HG03342 (cell line): Measurements from ENCODE around the gene BRME1.
"Not testable (repeated sequence)": the region's sequence is repeated elsewhere in the genome, so short reads cannot be mapped to it uniquely, and the experiment has no call there.

Experiments
- ATAC-seq: cut with Tn5 transposase; IDR thresholded peaks from one replicate; pipeline ENCODE4 v1.9.1; 2021; ENCODE audit warnings: mild to moderate bottlenecking, moderate library complexity; ENCODE audit not compliant: unreplicated experiment

The BRME1 gene

GRCh38 chr19:13926715-13927114 is 20.8 kb upstream of the BRME1 start:
- no peak for ATAC-seq

- ATAC-seq: no peak
Observed at GRCh38 chr19:13926010-13926409, 20.1 kb upstream of the BRME1 start.

GRCh38 chr19:13923194-13923987 is 17.5 kb upstream of the BRME1 start:
- ATAC-seq: no peak

- ATAC-seq: not testable (repeated sequence)
Observed at GRCh38 chr19:13922118-13922517, 16.2 kb upstream of the BRME1 start.

GRCh38 chr19:13920940-13921747 is 15.2 kb upstream of the BRME1 start:
- ATAC-seq: no peak

GRCh38 chr19:13920524-13920923 is 14.6 kb upstream of the BRME1 start:
- no peak for ATAC-seq

DNA sequence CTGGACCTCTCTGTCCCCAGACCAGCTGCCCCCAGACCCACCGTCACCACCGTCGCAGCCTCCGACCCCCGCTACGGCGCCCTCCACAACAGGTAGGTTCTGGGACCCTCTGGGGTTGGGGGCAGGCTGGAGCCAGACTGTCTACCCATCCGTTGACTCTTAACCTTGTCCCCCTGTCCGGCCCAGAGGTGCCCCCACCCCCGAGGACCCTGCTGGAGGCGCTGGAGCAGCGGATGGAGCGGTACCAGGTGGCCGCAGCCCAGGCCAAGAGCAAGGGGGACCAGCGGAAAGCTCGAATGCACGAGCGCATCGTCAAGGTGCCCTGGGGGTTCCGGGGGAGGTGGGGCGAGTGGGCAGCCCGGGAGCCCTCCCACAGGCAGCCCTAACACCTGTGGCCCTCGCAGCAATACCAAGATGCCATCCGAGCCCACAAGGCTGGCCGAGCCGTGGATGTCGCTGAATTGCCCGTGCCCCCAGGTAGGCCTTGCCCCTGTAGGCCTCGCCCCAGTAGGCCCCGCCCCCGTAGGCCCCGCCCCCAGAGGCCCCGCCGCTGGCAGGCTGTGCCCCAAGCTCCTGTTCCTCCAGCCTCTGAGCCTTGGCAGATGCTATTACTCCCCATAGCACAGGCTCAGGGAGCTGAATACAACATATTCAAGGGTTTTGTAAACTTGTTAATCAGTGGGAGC is 13.0 kb upstream of the BRME1 start:
- no peak for ATAC-seq

DNA sequence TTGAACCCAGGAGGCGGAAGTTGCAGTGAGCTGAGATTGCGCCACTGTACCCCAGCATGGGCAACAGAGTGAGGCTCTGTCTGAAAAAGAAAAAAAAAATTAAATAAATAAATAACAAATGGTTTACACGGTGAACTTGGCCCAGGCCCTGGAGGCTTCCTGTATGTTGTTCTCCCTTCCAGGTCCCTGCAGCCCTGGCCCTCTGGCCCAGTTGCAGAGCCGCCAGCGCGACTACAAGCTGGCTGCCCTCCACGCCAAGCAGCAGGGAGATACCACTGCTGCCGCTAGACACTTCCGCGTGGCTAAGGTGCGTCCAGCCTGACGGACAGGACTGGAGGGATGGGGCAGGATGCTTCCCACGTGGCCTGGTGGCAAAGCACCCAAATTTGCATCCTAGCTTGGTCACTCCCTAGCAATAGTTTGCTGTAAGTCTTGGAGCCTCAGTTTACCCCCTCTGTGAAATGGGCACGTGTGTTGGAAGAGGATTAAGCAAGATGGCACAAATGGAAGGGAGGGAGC is 12.0 kb upstream of the BRME1 start:
- no peak for ATAC-seq

DNA sequence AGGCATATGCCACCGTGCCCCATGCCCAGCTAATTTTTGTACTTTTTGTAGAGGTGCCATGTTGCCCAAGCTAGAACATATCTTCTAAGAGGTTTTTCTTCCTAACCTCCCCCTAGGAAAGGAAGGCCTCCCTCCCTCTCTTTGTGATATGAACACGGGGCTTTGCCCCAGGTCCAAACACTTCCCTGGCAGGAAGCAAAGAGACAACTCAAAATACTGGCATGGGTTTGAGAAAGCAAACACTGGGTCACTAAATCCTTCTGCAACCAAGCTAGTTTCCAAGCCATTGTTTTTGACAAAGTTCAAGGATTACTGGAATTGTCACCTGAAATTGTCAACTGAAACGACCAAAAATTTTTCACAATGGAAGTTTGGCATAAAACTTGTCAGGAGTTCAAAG is 8.9 kb upstream of the BRME1 start:
- no peak for ATAC-seq

DNA sequence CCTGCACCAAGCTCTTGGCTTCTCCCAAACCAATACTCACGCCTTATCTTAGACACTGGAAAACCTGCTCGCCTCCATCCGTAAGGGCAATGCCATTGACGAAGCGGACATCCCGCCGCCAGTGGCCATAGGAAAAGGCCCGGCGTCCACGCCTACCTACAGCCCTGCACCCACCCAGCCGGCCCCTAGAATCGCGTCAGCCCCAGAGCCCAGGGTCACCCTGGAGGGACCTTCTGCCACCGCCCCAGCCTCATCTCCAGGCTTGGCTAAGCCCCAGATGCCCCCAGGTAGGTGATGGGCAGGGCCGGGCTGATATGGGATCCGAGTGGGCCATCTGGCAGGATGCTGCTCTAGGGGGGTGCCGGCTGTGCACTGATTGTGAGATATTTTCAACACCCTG is 7.4 kb upstream of the BRME1 start:
- ATAC-seq: no peak

GRCh38 chr19:13909430-13909829 is 3.5 kb upstream of the BRME1 start:
- no peak for ATAC-seq

- no peak for ATAC-seq
Observed at GRCh38 chr19:13908674-13909073, 2.8 kb upstream of the BRME1 start.

GRCh38 chr19:13906910-13907309 is 993 bp upstream of the BRME1 start:
- no peak for ATAC-seq

DNA sequence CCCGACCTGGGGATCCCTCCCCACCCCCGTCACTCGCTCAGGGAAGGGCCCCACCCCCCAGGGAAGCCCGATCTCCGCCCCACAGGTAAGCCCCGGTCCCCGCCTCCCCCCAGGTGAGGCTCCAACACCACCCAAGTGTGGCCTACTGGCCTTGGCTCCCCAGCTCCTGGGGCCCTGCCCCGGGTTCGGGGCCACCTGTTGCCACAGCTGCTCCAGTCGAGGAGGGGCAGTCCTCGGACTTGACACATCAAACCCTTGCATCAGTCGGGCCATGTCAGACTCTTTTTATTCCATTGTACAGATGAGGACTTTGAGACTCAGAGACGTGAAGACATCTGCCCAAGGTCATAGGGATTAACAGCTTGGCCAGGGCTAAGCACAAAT is 596 bp upstream of the BRME1 start:
- peak; percentile 23 for ATAC-seq

- no peak for ATAC-seq
Observed at GRCh38 chr19:13902993-13903555, 2.8 kb downstream of the BRME1 start.

GRCh38 chr19:13899912-13900584 is 5.9 kb downstream of the BRME1 start:
- ATAC-seq: no peak

- no peak for ATAC-seq
Observed at GRCh38 chr19:13899393-13899792, 6.5 kb downstream of the BRME1 start.

GRCh38 chr19:13896227-13896626 is 9.7 kb downstream of the BRME1 start:
- ATAC-seq: no peak

DNA sequence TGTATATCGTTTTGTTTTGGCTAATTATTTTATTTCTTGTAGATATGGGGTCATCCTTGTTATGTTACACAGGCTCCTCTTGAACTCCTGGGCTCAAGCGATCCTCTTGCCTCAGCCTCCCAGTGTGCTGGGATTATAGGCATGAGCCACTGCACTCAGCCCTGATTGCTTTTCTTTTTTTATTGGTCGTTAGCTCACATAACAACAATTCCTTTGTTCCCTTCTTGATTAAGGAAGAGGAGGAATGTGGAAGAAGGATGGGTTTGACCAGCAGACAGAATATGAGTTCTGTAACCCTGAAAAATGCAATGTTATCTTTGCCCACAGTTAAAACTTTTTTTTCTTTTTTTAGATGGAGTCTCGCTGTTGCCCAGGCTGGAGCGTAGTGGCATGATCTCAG is 11.4 kb downstream of the BRME1 start:
- no peak for ATAC-seq

- no peak for ATAC-seq
Observed at GRCh38 chr19:13892870-13893269, 13.0 kb downstream of the BRME1 start.

DNA sequence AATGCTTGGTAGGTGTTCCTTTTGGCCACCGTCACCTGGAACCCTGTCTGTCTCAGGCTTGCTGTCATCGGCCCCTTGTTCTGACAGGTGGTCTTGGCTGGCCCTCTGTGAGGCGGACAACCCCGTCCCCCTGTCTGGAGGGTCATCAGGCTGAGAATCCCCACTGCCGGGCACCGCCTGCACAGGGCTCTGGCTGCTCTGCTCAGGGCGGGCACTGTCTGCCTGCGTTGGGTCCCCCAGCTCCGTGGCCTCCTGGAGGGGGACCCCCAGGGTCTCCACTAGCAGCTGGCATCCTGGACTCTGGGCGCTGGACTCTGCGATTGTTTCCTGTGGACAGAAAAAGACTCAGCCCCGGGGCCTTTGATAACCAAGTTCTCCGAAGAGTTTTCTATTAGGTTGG is 15.8 kb downstream of the BRME1 start:
- no peak for ATAC-seq
